ENCODE measurements around the gene CAMK1D.

- TF ChIP-seq REST (IDR thresholded peaks at IDR 0.05) (no peak), CTCF (IDR thresholded peaks at IDR 0.05) (no peak), SREBF2 (IDR thresholded peaks at IDR 0.05) (no peak), CHD4 (IDR thresholded peaks at IDR 0.05; ENCODE audit: borderline replicate concordance) (no peak), RAD21 (conservative IDR thresholded peaks at IDR 0.05 in 1 of 2, IDR thresholded peaks at IDR 0.05 in 1 of 2) (no peak), ELK1 (IDR thresholded peaks at IDR 0.05; ENCODE audit: low read depth, low read length) (no peak), EP300 (IDR thresholded peaks at IDR 0.05) (no peak), POLR2A (IDR thresholded peaks at IDR 0.05; ENCODE audit: low read length) (no peak), KDM1A (IDR thresholded peaks at IDR 0.05; ENCODE audit: low read depth) (no peak), EHMT2 (IDR thresholded peaks at IDR 0.05; ENCODE audit: low read depth) (no peak), PBX3 (IDR thresholded peaks at IDR 0.05) (no peak)
Measured at GRCh38 chr10:12418000-12418399, 68.7 kb downstream of the CAMK1D start.
